HG03565 (cell line): ENCODE results near the gene JAM3.
"Not testable (repeated sequence)": the region's sequence is repeated elsewhere in the genome, so short reads cannot be mapped to it uniquely, and the experiment has no call there.

ENCODE experiments used
- ATAC-seq: cut with Tn5 transposase; IDR thresholded peaks from one replicate; pipeline ENCODE4 v1.9.1; 2021; ENCODE audit warnings: mild to moderate bottlenecking, moderate library complexity; ENCODE audit not compliant: unreplicated experiment

Gene JAM3

GRCh38 chr11:134060316-134060715 is 8.6 kb upstream of the JAM3 start:
- no peak for ATAC-seq

- ATAC-seq = no peak
These were observed 6.4 kb upstream of the JAM3 start for GRCh38 chr11:134062265-134063123.

GRCh38 chr11:134063124-134063495 is 5.8 kb upstream of the JAM3 start:
- no peak for ATAC-seq

GRCh38 chr11:134063991-134064747 is 4.7 kb upstream of the JAM3 start:
- no peak for ATAC-seq

- no peak for ATAC-seq
These were observed 3.5 kb upstream of the JAM3 start for GRCh38 chr11:134065381-134065780.

GRCh38 chr11:134066943-134067885 is 1.7 kb upstream of the JAM3 start:
- no peak for ATAC-seq

GRCh38 chr11:134069426-134070341 is 812 bp downstream of the JAM3 start:
- ATAC-seq = no peak

DNA sequence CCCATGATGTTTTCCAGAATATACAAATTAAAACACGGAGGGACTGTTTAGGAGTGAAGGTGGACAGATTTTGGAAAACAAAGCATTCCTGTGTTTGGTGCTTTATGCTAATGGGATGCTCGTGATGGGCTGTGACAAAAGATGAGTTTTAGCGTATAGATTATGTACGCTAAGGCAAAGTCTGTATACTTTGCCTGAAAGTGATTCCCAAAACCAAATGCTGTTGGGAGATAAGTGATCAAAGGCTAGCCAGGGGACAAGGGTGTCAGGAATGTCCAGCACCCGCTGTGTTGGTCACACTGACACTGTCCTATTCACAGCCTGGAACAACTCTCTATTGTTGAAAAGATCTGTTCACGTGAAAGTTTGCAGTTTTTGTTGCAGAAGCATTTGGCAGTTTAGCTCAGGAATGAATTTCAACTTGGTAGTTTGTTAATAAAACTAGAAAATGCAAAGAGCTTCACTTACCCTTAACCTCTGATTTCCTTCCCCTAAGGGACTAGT is 1.5 kb downstream of the JAM3 start:
- no peak for ATAC-seq

DNA sequence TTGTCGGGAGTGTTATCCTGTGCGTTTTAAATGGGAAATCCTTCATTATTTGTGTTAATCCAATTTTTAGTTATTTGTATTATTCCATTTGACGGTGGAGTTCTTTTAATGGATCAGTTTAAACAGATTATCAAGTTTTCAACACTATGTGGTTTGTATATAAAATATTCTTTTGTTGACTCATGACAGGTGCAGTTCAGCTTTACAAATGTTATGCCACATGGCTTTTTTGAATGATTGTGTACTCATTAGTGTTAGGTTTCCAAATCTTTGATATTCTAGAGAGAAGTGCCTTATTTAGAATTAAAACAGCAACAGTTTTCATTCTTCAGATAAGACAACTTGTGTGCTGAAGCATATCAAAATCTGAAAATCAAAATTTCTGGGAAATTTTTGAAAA is 2.4 kb downstream of the JAM3 start:
- no peak for ATAC-seq

DNA sequence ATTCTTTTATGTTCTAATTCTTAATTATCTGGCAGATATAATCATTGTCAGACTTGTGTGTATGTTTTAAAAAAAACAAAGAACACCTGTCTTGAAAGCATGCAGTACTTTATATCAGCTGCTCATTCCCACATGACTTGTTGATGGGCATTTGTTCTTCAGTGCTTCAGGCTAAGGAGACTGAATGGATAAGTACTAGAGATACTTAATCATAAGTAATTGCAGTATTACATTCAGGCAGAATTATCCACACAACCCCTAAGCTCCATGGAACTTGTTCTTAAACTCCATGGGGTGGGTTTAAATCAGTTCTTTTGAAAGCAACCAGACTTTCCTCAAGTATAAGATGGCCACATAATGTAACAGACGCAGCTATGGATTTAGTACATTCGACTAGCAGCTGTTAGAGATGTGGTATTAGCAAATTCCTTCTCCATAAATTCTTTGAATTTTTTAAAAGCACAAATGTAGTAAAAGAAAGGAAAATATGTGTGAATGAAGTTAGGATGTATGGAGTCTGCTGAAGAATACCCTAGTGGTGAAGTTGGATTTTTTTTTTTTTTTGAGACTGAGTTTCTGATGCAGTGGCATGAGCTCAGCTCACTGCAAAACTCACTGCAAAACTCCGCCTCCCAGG is 3.0 kb downstream of the JAM3 start:
- ATAC-seq = no peak

GRCh38 chr11:134072844-134073243 is 4.0 kb downstream of the JAM3 start:
- peak; percentile 46 for ATAC-seq

GRCh38 chr11:134074346-134074745 is 5.5 kb downstream of the JAM3 start:
- no peak for ATAC-seq

GRCh38 chr11:134074766-134075165 is 5.9 kb downstream of the JAM3 start:
- ATAC-seq = no peak

GRCh38 chr11:134079317-134079716 is 10.4 kb downstream of the JAM3 start:
- no peak for ATAC-seq

GRCh38 chr11:134081258-134081657 is 12.4 kb downstream of the JAM3 start:
- ATAC-seq = not testable (repeated sequence)

DNA sequence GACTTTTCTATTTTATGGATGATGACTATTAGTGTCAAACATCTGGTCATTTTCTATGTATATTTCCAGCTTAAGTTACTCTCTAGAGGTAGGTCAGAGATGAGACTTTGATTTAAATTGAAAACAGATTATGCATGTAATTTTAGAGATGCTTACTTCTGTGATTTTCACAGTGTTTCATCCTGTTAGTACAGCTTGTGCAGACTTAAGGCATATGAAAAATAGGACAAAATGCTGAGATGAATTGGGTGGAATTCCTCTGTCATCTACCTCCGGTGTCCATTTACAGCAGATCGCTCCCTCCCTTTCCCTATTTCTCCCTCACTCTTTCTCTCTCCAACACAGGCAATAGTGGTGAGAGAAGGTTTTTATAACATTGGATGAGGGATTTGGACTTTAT is 14.1 kb downstream of the JAM3 start:
- no peak for ATAC-seq

- no peak for ATAC-seq
These were observed 17.5 kb downstream of the JAM3 start for GRCh38 chr11:134086376-134086775.

- ATAC-seq = not testable (repeated sequence)
These were observed 23.1 kb downstream of the JAM3 start for GRCh38 chr11:134092006-134092405.

DNA sequence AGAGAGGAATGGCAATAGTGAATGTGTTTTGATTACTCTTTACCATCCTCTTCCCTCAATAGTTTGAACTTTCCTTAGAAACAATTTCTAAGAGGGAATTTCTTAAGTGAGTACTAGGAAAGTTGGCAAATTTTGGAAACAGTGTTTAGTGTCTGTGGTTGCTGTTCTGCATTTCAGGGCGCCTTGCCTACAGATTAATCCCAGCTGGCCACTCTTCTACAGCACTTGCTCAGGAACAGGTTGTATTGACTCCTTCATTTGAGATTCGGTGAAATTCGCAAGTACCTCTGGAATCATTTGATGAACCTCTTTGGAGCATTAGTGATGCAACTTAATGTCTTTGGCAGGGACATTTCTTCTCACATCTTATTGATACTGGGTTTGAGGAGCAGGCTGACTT is 28.3 kb downstream of the JAM3 start:
- no peak for ATAC-seq
